Activated CD4-positive, alpha-beta T cell treated with anti-CD3 and anti-CD28 coated beads, Interleukin-10, Interleukin-2, amounts not matched to agents 100 ng/mL and 50 ng/mL, durations not matched to agents 16 hours and 8 hours (primary cell): Measurements from ENCODE around the gene HCRT.
"Not testable (repeated sequence)": the region's sequence is repeated elsewhere in the genome, so short reads cannot be mapped to it uniquely, and the experiment has no call there.

ENCODE experiments used
- DNase-seq: peaks from one replicate; pipeline ENCODE4 v3.0.0-alpha.2; 2020

HCRT gene, protein sequence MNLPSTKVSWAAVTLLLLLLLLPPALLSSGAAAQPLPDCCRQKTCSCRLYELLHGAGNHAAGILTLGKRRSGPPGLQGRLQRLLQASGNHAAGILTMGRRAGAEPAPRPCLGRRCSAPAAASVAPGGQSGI

DNA sequence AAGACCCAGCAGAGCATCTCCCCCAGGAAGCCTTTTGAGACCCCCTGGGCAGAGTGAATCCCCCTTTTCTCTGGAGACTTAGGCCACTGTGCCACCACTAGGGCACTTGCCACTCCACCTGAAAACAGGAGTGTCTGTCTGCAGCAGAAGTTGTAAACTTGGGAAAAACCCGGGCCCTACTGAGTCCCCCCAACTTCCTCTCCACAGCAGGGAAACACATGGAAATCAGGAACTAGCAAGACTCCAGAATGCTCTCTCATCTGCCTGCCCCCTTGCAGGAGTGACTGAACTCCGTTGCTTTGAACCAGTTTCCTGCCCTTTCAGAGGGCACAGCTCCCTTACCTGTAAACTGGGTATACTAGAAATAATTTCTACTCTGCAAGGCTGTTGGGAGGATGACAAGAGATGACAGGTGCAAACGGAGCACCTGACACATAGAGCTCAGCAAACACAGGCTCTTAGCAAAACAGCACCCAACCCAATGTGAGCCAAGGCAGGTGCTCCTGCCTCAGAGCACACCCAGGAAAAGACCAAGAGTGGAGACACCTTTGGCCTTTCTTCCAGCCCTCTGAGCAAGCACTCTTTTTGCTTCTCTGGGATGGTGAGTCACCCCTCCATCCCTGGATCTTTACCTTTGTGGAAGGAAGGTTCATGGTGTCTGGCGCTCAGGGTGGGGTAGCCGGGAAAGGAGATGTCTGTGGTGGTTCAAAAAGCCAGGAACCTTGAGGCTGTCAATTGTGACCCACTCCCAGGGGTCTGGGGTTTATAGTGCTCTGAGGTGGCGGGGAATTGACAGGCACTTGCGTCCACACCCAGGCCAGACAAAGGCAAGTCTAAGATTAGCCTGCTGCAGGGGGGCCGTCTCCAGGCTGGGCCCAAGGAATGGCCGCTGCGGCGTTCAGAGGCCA lies at the start of gene HCRT:
TSS of gene HCRT (minus strand) at position 740 of the 908 bp plus-strand sequence. CDS start at position 653, 87 bp downstream.
- no peak for DNase-seq

DNA sequence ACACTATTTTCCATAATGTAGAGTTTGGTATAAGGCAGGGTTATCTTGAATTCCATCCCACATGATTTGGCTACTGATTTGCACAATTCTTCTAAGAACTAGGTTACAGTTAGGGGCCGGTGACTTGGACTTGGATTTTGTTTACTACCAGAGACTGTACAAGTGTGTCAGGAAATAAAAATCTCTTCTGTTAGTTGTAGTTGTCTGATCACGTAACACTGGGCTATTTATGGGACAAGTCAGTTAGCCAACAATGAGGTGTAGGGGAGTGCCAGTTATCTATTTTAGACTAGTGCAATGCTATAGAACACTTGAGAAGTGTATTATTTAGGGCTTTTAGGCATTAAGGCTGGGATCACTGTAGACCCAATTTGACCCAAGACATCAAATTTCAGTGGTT lies 48.7 kb upstream of the HCRT start:
- no peak for DNase-seq

DNA sequence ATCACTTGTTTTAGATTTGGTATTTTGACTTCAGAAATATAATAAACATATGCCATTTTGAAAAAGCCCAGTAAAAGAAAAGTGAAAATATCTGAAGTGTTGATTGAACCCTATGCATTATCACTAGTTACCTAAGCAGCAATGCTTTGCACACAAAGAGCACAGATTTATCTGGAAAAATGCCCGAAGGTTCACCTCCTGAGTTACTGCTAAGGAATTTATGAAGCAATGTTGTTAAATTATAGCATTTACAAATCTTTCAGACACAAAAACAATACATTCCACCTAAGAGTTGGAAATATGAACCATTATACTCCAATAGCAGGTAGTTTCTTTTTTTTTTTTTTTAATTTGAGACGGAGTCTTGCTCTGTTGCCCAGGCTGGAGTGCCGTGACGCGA lies 47.9 kb upstream of the HCRT start:
- DNase-seq, result no peak

DNA sequence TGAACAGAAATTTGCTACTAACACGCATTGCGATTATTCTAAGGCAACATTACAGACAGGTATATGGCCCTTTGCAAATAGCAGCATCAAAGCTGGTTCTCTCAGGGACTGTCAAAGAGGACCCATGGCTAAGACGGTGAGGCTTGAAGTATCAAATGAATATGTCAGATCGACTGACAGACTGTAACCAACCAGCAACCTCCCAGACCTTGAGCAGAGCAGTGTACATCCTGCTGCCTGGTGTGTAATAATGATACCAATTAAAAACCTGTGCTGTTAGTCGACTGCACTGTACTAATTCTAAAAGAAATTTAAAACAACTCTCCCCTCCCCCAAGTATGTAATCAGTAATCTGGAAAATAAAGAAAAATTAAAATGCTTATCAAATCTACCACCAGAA lies 45.0 kb upstream of the HCRT start:
- peak; percentile 81 for DNase-seq

DNA sequence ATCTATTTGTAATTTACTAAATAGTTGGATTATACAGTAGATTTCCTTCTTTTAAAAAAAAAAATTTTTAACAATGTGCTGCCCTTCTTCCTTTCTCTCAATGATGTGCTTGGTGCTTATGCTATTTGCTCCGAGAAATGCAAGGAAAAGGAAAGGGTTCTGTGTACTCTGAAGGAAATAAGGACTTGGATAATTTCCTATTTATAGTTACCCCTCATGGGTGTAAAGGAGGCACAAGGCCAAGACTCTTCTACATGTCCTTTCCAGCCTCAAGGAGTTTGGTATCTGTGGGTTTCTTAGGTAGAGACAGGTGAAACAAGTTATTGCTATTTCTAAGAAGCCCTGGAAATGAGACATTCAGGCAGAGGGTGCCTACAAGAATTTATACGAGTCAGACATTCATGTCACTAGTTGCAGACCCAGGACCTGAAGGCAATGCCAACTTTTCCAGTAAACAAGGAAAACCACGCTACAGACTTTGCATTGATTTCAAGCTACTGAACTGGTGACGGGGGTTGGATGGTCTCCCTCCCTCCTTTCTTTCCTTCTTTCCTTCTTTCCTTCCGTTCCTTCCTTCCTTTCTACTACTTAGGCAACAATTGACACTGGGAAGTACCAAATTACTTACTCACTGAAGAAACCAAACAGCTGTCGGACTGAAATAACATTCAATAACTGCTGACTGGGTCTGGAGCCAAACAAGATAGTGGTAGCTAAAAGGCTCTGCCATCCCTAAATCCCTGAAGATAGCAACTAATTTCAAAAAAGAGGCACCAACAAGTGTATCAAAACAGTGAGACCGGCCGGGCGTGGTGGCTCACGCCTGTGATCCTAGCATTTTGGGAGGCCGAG lies 42.8 kb upstream of the HCRT start:
- DNase-seq, result no peak

DNA sequence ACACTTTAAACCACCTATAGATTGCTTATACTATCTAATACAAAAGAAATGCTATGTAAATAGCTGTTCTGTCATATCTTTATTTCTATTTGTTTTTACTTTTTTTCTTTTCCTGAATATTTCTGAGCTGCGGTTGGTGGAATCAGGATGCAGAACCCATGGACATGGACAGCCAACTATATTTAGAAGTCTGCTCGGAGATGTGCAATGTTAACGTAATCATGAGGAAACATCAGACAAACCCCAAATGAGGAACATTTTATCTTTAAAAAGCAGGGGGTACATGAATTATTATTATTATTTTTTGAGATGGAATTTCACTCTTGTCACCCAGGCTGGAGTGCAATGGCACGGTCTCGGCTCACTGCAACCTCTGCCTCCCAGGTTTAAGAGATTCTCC lies 40.4 kb upstream of the HCRT start:
- DNase-seq, result no peak

DNA sequence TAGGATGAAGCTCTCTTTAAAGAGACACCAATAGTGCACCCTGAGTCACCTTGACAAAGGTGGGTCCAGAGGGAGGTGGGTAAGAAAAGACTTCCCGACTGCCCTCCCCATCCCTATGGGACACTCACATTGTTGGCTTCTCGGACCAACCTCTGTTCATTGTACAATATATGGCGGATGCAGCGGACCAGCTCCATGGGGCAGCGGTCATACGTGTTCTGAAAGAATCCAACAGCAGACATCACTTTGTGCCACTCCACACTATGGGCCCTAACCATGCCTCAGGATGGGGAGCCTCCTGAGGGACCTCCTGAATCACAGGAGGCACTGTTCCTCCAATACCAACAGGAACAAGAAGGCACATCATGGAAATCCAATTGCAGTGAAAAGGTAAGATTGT lies 39.4 kb upstream of the HCRT start:
- DNase-seq, result no peak

DNA sequence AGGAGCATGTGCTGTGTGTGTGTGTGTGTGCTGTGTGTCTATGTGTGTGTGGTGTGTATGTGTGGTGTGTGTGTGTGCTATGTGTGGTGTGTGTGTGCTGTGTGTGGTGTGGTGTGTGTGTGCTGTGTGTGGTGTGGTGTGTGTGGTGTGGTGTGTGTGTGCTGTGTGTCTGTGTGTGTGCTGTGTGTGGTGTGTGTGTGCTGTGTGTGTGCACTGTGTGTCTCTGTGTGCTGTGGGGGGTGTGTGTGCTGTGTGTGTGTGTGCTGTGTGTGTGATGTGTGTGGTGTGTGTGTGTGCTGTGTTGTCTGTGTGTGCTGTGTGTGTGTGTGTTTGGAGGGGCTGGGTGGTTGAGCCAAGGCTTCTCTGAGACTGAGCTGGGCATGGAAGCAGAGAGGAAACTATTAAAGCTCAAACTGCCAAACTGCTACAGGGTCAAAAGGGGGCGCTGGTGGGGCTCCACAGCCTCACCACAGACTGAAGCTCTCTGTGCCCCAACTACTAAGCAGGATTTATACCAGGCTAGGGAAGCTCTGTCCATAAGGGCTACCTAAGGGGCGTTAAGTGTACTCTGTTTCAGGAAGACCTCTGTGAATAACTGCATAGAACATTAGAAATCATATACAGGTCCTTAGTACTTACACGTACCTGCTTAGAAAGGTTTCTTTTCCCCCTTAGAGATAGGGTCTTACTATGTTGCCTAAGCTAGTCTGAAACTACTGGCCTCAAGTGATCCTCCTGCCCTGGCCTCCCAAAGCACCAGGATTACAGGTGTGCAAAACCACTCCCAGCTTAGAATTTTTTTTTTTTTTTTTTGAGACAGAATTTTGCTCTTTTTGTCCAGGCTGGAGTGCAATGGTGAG lies 36.9 kb upstream of the HCRT start:
- DNase-seq, result peak; percentile 70

DNA sequence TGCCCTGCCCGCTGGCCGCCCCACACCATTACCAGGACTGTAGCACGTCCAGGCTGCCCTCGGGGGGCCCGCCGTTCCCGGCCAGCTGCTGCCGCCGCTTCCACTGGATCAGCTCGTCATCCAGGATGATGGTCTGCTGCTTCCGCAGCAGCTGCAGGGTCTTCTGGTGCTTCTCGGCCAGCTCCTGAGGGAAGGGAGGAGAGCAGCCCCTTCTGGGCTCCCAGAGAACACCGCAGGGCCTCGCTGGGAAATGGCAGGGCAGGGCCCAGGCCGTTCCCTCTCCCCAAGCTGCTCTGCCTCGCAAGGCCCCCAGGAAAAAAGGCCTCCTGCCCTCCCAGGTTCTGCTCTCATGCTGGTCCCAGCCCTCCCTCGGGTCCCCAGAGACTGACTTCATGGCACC lies 34.0 kb upstream of the HCRT start:
- DNase-seq, result not testable (repeated sequence)

DNA sequence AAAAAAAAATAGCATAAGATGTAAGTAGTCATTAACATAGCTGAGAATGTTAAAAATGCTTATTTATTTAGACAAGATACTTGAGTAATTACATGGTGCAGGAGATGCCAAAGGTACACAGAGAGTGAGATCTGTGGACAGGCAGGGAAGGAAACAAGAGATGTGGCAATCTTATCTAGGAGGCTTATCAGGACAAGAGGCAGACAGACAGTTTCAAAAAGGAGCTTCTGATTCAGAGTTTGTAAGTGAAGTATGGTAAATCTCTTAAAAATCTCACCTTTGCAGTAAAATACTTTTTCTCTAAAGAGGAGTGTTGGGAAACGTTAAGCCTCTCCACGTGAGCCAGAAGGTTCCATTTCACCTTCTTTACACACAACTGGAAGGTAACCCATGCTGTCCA lies 28.9 kb upstream of the HCRT start:
- no peak for DNase-seq

DNA sequence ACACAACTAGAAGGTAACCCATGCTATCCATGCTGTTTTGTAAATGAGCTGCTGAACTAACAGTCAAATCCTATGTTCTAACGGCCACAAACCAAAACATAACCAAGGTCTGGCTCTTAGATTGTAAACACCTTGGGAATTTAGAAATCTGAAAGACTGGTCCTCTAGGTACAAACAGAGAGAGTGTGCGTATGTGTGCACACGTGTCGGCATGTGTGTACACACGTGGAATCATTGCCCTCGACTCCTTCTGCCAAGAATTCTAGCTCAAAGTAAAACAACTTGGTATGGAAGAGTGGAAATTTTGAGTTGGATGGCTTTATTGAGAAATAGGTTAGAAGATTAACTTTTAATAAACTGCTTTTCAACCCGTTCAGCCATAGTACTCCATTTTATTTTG lies 27.1 kb upstream of the HCRT start:
- no peak for DNase-seq

DNA sequence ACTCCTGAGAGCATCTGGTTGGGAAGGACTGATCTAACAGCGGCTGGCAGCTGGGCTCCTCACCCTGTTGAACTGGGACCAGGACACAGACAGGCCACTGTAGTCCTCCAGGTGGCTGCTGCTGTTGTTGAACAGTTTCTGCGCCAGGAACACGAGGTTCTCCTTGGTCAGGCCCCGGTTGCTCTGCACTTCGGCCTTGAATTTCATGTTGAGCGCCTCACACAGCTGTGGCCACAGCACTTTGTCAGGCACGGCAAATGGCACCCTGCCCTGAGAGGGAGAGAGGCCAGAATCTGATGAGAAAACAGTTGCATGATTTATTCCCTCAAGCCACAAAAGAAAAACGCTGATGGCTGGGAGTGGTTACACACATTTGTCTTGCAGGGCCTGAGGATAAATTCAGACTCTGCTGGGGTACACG lies 26.7 kb upstream of the HCRT start:
- not testable (repeated sequence) for DNase-seq

DNA sequence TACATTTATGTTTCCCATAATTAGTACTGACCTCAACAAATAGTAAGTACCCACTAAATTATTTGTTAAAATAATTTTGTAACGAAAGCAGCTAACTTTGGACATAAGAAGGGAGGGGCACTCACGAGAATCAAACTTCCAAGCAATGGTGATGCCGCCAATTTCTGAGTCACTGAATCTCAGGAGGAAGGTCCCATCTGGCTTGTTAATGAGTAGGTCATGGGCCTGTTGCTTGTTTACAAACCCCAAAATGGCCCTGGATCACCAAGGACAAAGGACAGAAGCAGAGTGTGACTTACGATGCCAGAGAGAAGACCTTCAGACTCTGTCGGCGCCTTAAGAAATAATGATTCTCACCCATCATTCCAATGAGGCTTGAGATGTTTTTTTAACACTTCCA lies 24.8 kb upstream of the HCRT start:
- DNase-seq, result no peak

DNA sequence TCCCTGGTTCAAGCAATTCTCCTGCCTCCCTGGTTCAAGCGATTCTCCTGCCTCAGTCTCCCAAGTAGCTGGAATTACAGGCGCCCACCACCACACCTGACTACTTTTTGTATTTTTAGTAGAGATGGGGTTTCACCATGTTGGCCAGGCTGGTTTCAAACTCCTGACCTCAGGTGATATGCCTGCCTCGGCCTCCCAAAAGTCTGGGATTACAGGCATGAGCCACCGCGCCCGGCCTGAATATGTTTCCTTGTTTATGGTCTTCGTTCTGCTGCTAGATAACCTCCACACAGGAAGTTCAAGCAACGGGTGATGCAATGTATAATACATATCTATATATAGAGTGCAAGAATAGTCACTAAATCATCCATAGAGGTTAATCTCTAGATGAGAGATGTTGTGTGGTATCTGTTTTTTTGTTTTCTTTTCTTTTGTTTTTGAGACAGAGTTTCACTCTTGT lies 20.9 kb upstream of the HCRT start:
- not testable (repeated sequence) for DNase-seq

DNA sequence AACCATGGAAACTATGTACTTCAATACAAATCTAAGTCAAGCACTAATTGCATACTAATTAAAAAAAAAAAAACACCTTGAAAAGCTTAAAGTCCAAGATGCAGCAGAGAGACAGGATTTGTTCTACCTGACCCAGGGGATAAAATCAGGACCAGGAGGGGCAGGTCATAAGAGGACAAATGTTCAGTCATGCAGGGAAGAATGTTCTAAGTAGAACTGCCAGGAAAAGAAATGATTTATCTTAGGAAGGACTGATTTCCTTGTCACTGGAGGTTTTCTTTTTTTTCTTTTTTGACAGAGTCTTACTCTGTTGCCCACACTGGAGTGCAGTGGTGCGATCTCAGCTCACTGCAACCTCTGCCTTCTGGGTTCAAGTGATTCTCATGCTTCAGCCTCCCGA lies 18.1 kb upstream of the HCRT start:
- DNase-seq, result no peak

DNA sequence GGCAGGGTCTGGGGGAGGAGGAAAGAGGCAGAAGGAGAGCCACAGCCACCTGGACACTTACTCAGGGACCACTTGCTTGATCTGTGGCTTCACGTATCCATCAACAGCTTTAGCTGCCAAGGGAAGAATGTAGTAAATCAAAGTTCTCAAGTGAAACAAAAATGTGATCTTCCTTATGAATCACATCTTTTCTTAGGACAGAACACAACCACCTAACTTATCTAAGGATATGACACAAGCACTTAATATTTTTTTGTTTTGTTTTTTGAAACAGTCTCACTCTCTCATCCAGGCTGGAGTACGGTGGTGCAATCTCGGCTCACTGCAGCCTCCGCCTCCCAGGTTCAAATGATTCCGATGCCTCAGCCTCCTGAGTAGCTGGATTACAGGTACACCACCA lies 17.4 kb upstream of the HCRT start:
- no peak for DNase-seq

DNA sequence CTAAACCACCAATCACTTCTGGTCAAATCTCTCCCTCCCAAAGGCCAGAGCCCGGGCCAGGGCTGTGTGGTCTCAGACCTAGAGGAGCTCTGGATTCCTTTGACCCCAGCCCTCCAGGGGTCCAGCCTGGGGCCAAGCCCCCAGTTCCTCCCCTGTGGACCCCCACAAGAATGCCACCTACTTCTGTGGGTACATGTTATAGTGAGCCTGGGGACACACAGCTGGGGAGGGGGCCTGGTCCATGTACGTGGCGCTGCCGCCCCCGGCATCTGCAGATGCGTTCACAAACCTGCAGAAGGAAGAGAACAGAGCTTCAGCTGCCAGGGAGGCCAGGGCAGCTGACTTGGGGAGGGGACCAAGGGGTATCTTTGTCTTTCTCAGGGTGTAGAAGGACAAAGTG lies 16.9 kb upstream of the HCRT start:
- DNase-seq, result no peak

DNA sequence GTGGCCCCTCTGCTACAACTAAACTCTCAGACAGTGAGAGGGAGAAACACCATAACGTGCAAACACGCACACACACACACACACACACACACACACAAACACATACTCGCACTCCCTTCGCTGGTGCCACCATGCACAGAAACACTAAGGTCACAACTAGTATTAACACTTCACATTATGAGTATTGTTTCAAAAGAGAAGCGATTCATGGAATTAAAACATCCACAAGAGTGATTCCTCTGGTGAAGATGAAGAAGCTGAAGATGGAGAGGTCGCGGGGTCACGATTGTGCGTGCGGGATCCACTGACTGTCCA lies 16.2 kb upstream of the HCRT start:
- no peak for DNase-seq

DNA sequence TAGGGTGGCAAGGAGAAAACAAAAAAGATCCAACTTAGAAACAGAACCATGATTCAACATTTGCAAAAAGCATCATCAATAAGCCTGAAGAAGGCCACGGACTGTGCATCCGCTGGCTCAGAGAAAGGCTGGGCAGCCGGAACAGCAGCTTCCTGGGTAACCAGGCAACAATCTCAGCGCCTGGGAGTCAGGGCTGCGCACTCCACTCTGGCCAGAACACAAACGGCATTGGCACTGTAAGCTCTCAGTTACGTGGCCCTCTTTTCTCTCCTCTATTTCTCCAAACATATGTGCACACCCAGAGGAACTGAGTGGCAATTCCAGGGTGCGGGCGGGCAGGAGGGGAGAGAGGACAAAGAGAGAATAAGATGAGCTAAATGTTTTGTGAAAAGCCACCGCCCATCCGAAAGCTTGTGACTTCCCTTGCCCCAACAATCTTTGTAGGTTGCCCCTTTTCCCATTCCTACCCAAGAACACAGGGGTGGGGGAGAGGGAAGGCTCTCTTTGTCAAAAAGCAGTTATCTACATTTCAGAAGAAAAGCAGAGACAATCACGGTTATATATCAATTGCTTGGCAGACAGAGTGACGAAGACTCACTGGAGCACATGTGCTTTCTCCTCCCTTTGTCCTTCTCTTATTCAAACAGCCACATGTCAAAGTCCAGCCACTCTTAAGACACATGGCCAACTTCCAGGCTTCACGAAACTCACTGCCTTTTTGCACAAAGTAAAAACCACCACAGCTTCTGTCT lies 15.6 kb upstream of the HCRT start:
- no peak for DNase-seq

DNA sequence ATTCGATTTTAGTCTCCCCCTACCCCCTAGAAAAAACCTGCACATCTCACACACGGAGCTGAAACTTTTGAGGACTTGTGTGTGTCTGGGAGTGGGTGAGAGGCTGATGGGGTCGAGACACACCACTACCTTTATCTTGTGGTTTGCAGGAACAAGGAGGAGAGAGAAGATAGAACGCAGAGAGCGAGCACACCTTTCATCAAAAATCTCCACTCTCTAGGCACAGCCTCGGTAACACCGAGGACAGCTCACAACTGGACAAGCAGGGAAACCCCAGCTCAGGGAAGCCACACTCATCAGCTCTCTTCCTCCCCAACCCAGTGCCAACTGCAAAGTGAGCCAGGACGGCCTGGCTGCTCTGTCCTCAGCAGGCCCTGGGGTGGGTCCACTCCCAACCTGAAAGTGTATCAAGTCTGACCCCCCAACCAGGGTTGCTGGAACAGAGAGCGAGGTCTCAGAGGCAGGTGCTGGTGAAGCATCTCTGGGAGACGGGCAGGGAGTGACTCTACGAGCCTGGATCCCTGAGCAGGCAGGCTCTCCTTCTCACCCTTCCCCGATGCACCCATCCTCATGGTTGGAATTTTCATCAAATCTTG lies 14.3 kb upstream of the HCRT start:
- no peak for DNase-seq

DNA sequence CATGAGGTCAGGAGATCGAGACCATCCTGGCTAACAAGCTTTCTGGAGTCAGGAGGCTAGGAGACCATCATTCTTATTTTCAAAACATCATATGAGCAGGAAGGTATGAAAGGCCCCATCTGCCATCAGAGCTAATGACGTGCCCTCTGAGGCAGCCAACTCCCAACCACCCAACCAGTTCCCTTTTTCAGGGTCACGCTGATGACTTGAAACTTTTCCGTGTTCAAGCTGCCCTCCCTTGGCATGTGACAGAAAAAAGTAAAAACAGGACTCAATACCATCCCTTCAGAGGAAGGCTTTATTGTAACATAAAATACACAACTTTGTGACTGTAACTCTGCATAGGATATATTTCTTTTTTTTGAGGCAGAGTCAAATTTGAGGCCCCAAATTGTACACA lies 13.6 kb upstream of the HCRT start:
- no peak for DNase-seq
